NCI-H82 treated with DMSO at 0.1 percent for 48 hours (cell line): ENCODE measurements around the gene FJX1.

Experiments used
- DNase-seq: peaks from one replicate; lab custom pipeline; 2025; ENCODE audit not compliant: unreplicated experiment; lab: John Stamatoyannopoulos, UW

FJX1 gene

DNA sequence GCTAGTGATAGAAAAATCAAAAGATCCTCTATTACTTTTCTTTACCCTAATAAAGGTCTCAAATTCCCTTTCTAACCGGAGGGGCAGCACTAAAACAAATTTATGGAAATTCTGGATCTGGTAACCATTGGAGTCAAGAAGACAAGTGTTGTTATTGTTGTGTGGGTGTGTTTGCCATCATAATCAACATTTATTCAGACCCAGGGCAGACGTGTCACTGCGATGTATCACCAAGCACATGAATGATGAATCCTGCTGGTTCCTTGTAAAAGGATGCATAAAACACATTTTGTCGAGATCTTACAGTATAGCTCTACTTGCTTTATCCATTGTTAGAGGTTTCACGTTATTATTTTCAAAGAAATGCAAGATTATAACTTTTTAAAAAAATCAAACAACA, 12.1 kb upstream of the FJX1 start:
- DNase-seq, result no peak

DNA sequence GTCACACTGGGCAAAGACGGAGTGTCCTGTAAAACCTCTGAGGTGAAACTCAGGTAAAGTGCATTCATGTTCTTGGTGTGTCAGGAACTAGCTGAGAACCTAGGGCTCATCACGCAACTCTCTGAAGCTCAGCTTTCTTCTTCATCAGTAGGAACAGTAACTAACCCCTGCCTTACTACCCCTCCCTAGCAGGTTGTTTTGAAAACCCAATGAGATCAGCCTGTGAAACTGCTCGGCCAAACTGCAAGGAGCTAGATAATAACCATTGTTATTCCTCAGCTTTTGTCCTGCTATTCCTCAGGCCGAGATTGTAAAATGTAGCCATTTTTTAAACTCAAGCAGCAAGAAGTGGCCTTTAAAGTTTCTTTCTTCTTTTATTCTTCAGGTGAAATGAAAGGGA, 9.8 kb upstream of the FJX1 start:
- DNase-seq, result no peak

DNA sequence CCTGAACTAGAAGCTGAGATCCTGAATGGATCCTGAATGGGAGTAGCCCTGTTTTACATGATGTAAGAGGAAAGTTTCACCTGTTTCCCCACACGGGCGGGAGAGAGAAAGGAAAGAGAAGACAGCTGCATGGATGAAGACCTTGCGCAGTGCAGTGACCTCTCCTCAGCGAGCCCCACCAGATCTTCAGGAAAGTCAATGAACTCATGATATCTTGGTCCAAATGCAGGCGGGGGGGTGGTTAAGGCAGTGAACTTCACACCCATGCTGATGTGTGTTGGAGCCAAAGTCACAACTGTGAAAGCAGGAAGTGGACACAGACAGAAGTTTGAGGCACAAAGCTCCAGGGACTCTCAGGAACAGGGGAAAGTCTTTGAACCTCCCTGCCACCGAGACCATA, 8.6 kb upstream of the FJX1 start:
- no peak for DNase-seq

GRCh38 chr11:35610631-35611030, 7.6 kb upstream of the FJX1 start:
- no peak for DNase-seq

DNA sequence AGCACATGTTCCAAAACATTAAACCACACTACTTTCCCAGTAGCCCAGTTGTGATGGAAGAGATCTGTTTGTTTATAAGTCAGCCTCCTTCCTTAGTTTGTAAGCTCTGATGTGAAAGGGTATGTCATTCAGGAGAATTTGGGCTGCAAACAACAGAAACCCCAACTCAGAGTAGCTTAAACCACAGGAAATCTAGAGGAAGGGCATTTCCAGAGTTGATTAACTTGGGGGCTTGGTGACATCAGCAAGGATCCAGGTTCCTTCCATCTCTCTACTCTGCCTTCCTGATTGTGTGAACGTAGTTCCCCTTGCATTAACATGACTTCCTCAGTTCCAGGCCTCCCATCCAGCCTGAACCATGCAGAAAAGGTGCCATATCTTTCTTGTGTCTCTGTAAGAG, 6.5 kb upstream of the FJX1 start:
- no peak for DNase-seq

DNA sequence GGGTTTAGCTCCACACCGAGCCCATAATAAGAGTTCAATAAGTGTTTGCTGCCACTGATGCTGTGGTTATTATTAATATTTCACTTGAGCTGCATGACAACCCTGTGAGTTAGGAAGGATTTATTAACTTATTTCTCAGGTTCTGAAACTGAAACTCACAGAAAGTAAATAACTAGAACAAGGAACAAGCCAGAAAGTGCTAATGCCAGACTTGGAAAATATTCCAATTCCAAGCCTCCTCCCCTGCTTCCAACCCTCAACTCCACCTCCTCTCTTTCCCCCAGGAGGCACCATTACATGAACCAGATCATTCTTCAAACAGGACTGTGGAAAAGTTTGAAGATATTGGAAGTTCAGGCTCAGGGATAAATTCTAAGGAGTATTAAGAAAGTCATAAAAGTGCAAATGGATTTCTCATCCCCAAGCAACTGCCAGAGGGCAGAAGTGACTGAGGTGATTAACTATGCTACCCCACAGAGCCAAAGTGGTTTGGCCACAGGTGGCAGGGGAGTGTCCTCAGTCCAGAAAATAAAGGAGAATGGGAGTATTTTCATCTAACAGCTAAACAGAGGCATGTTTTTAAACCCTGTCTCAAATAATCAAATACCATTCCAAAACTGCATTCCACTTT, 3.2 kb upstream of the FJX1 start:
- DNase-seq, result no peak

DNA sequence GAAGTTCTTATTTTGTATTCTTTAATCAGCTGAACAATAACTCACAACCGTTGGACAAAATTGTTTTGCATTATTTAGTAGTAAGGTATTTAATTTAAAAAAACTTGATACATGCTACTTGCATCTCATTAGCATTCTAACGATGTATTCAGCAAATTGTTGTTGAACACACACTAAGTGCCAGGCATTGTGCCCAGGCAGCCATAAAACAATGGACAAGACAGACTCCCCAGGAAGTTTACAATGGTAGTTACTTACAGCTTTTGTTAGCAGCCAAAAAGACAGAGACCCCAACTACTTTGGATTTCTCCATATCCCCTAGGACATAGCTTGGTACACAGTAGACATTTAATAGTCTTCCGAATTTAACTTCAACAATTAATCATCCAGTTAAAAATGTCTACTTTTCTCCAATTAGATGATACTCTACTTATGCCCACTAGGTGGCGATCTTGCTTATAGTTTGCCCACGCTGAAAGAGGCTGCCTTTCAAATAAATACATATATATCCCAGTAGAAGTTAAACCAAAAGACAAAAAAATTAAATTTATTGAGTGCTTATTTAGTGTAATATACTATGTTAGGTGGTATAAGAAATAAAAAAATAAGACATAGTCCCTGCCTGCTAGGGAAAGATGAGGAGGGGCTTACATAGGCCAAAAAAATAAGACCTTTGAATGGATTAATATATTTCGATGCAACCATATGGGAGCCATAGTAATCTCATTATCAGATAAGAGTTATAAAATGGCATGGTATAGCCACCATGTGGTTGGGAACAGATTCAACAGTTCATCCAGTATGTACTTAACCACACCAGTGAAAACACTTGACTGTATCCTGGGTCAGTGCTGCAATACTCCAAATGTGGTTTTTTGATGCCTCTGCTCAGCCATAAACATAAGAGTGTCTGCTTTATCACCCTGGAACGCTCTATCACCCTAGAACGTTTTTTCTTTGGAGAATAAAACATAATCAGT, 2.0 kb upstream of the FJX1 start:
- peak; percentile 89 for DNase-seq

- DNase-seq, result no peak
Measured at GRCh38 chr11:35617316-35617686, 959 bp upstream of the FJX1 start.

- DNase-seq, result no peak
Measured at GRCh38 chr11:35618497-35619115, 346 bp downstream of the FJX1 start.

DNA sequence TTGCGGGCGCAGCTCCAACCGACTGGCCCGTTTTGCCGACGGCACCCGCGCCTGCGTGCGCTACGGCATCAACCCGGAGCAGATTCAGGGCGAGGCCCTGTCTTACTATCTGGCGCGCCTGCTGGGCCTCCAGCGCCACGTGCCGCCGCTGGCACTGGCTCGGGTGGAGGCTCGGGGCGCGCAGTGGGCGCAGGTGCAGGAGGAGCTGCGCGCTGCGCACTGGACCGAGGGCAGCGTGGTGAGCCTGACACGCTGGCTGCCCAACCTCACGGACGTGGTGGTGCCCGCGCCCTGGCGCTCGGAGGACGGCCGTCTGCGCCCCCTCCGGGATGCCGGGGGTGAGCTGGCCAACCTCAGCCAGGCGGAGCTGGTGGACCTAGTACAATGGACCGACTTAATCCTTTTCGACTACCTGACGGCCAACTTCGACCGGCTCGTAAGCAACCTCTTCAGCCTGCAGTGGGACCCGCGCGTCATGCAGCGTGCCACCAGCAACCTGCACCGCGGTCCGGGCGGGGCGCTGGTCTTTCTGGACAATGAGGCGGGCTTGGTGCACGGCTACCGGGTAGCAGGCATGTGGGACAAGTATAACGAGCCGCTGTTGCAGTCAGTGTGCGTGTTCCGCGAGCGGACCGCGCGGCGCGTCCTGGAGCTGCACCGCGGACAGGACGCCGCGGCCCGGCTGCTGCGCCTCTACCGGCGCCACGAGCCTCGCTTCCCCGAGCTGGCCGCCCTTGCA, 1.0 kb downstream of the FJX1 start:
- no peak for DNase-seq

- no peak for DNase-seq
Measured at GRCh38 chr11:35619855-35620640, 1.8 kb downstream of the FJX1 start.

- no peak for DNase-seq
Measured at GRCh38 chr11:35620795-35621194, 2.5 kb downstream of the FJX1 start.

- no peak for DNase-seq
Measured at GRCh38 chr11:35621620-35622019, 3.4 kb downstream of the FJX1 start.

- DNase-seq, result no peak
Measured at GRCh38 chr11:35622070-35622469, 3.8 kb downstream of the FJX1 start.

- DNase-seq, result no peak
Measured at GRCh38 chr11:35623621-35624168, 5.4 kb downstream of the FJX1 start.

GRCh38 chr11:35624316-35624715, 6.1 kb downstream of the FJX1 start:
- DNase-seq, result no peak

- no peak for DNase-seq
Measured at GRCh38 chr11:35624781-35625180, 6.5 kb downstream of the FJX1 start.

DNA sequence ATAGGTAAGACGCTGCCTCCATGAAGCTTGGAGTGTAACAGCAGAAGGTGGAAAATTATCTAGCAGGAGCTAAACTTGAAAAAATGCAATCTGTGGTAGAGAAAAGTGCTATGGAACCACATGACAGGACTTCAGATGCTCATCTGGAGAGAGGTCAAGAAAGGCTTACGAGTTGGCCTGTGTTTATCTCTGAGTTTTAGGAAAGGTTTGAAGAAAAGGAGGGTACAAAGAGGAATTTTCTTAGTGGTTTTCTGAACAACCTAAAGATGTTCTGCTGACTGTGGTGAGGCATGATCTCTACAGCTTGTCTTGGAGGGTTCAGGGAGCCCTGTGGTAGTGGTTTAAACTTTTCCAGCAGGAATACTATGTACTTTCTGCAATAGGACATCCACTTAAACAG, 8.2 kb downstream of the FJX1 start:
- DNase-seq, result no peak

GRCh38 chr11:35629511-35629910, 11.3 kb downstream of the FJX1 start:
- DNase-seq, result no peak

DNA sequence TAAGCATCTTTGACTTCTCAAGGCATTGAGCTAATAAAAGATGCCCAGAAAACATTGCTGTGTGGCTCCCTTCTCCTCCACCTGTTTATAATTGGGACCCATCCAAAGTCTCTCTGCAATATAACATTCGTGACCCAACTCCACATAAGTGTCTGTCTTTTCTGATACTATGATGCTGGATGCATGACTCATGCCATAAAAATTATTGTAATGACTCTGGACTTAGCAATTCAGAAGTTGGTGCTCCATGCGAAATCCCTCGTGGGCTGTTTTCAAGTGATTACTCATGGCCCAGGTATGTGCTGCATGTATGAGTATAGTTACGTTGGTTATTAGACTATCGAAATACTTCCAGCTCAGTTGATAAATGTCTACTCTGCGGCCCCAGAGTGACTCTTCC, 11.7 kb downstream of the FJX1 start:
- no peak for DNase-seq
